Hepatocyte (in vitro differentiated cells): ENCODE data around the gene IL4R. TPM values are rescaled to one million over a fixed set of nuclear protein-coding genes. Genes with fewer than 3 reads are reported as not detected.

ENCODE experiments used
- DNase-seq: peaks from one replicate; pipeline ENCODE4 v3.0.0-alpha.2; 2016; ENCODE audit warnings: low spot score
- H2AFZ ChIP-seq: fragments of 200-600 bp; sonication (generic); 2 replicates; pipeline ENCODE4 v1.6.0; 2016; ENCODE audit warnings: antibody characterized with exemption, mild to moderate bottlenecking
- H3K27ac ChIP-seq: fragments of 200-600 bp; sonication (generic); 2 replicates; pipeline ENCODE4 v1.5.1; 2016; ENCODE audit warnings: mild to moderate bottlenecking
- H3K27me3 ChIP-seq: fragments of 200-600 bp; sonication (generic); 2 replicates; pipeline ENCODE4 v1.6.1; 2016
- H3K36me3 ChIP-seq: fragments of 200-600 bp; sonication (generic); replicated peaks from 2 replicates; pipeline ENCODE4 v1.5.1; 2016; ENCODE audit warnings: low read depth; ENCODE audit not compliant: insufficient read depth
- H3K4me1 ChIP-seq: fragments of 200-600 bp; sonication (generic); 2 replicates; pipeline ENCODE4 v1.5.1; 2016; ENCODE audit warnings: mild to moderate bottlenecking, moderate library complexity; ENCODE audit not compliant: insufficient read depth
- H3K4me2 ChIP-seq: fragments of 200-600 bp; sonication (generic); 2 replicates; pipeline ENCODE4 v1.6.0; 2016
- H3K4me3 ChIP-seq: fragments of 200-600 bp; sonication (generic); 2 replicates; pipeline ENCODE4 v1.5.1; 2016; ENCODE audit warnings: mild to moderate bottlenecking
- H3K79me2 ChIP-seq: fragments of 200-600 bp; sonication (generic); 2 replicates; pipeline ENCODE4 v1.6.0; 2017; ENCODE audit warnings: mild to moderate bottlenecking
- H3K9me2 ChIP-seq: fragments of 200-600 bp; sonication (generic); replicated peaks from 2 replicates; pipeline ENCODE4 v1.6.0; 2017; ENCODE audit warnings: mild to moderate bottlenecking; ENCODE audit not compliant: insufficient read depth
- H3K9me3 ChIP-seq: fragments of 200-600 bp; sonication (generic); 2 replicates; pipeline ENCODE4 v1.5.1; 2016; ENCODE audit warnings: low read depth, mild to moderate bottlenecking
- H4K20me1 ChIP-seq: fragments of 200-600 bp; sonication (generic); 2 replicates; pipeline ENCODE4 v1.6.0; 2016; ENCODE audit warnings: mild to moderate bottlenecking; ENCODE audit not compliant: insufficient read depth, poor library complexity, severe bottlenecking
- CTCF ChIP-seq: fragments of 200-600 bp; sonication (generic); IDR thresholded peaks from 2 replicates; pipeline ENCODE4 v1.5.1; 2016; ENCODE audit warnings: antibody characterized with exemption, mild to moderate bottlenecking; ENCODE audit not compliant: poor library complexity
- EZH2 ChIP-seq: fragments of 200-600 bp; sonication (generic); IDR thresholded peaks from 2 replicates; pipeline ENCODE4 v1.6.1; 2016; ENCODE audit warnings: antibody characterized with exemption, mild to moderate bottlenecking, borderline replicate concordance
- EZH2phosphoT487 ChIP-seq: fragments of 200-600 bp; sonication (generic); IDR thresholded peaks from one replicate; pipeline ENCODE4 v1.6.1; 2018; ENCODE audit warnings: antibody characterized with exemption, mild to moderate bottlenecking, low read depth, moderate library complexity; ENCODE audit not compliant: unreplicated experiment, severe bottlenecking
- WGBS: methylation state at CpG from one replicate; pipeline ENCODE4 v1.1.6; 2016; ENCODE audit warnings: low lambda C conversion rate; ENCODE audit errors: missing lambda C conversion rate; 5-methylcytosine and 5-hydroxymethylcytosine counted together
- polyA plus RNA-seq: library from polyadenylated mRNA; unstranded; fragments of >200 nt; fragmentation: Nextera tagmentation; extraction: Ambion mirVana; gene quantifications from 2 replicates; pipeline ENCODE4 v1.2.1, GENCODE V29; 2016
- total RNA-seq: library from RNA; depleted of rRNA; stranded (reverse); fragments of >200 nt; gene quantifications from 2 replicates; pipeline ENCODE4 v1.2.3, GENCODE V29; 2014

IL4R gene
- total and polyA plus RNA-seq, 2 experiments from 2014 or later = 22.3 to 23.6 TPM

GRCh38 chr16:27322858-27323780 lies 9.3 kb downstream of the IL4R start:
- Histone ChIP-seq H3K4me3 (no peak overlapping the region), H3K27me3 (no peaks in the 10 kb centered on the region), H4K20me1 (no peaks in the 10 kb centered on the region), H3K9me3 (no peaks in the 10 kb centered on the region), H3K4me1 (peaks cover 49% of the 10 kb centered on the region), H2AFZ (no peak overlapping the region), H3K27ac (peak overlapping the region; percentile 86), H3K9me2 (no peaks in the 10 kb centered on the region), H3K36me3 (no peaks in the 10 kb centered on the region), H3K4me2 (peak overlapping the region; percentile 61), H3K79me2 (peaks cover 79% of the 10 kb centered on the region)
- peak; percentile 66 for DNase-seq
- WGBS = 62% methylated on average over 9 of the region's 9 CpGs
- TF ChIP-seq CTCF (no peak), EZH2phosphoT487 (no peak), EZH2 (no peak)

DNA sequence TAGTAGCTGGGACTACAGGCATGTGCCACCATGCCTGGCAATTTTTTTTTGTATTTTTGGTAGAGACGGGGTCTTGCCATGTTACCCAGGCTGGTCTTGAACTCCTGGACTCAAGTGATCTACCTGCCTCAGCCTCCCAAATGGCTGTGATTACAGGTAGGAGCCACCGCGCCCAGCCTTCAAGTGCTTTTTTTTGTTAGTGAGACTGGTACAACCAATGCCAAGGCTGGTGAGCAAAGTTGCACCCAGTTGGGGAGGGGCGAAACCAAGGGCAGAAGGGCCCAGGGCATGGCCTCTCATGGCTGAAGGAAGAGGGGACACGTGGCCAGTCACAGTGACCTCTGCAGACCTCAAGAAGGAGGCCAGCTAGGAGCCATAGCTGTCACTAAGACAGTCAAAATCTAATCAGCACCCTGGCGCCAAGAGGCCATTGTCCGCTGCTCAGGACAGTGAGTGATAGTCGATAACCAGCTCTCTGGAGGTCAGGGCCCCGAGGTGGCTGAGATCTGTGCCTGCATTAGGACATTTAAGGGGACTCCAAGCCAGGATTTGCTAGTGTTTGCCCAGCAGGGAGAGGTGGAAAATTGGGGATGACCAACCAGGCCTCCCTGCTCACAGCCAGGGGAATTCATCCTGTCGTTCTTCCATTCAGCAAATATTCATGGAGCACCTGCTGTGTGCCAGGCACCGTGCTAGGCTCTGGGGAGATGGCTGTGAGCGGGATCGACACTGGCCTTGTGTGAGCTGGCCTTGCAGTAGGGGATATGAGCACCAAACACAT lies 10.2 kb downstream of the IL4R start:
- Histone ChIP-seq H3K4me2 (no peak overlapping the region), H3K36me3 (no peaks in the 10 kb centered on the region), H3K9me2 (no peaks in the 10 kb centered on the region), H3K4me1 (peaks cover 41% of the 10 kb centered on the region), H3K9me3 (no peaks in the 10 kb centered on the region), H3K4me3 (no peak overlapping the region), H4K20me1 (no peaks in the 10 kb centered on the region), H3K27ac (peak overlapping the region; percentile 86), H3K79me2 (peaks cover 77% of the 10 kb centered on the region), H3K27me3 (no peaks in the 10 kb centered on the region), H2AFZ (no peak overlapping the region)
- WGBS = 78% methylated on average over 13 of the region's 13 CpGs
- TF ChIP-seq CTCF = no peak
- no peak for TF ChIP-seq EZH2phosphoT487
- TF ChIP-seq EZH2 = no peak
- no peak for DNase-seq

- TF ChIP-seq CTCF (no peak), EZH2phosphoT487 (no peak), EZH2 (no peak)
- Histone ChIP-seq H3K36me3 (no peaks in the 10 kb centered on the region), H3K9me2 (no peaks in the 10 kb centered on the region), H3K79me2 (peaks cover 68% of the 10 kb centered on the region), H4K20me1 (no peaks in the 10 kb centered on the region), H3K4me2 (no peak overlapping the region), H3K4me3 (no peak overlapping the region), H3K27me3 (no peaks in the 10 kb centered on the region), H2AFZ (no peak overlapping the region), H3K4me1 (peaks cover 41% of the 10 kb centered on the region), H3K9me3 (no peaks in the 10 kb centered on the region), H3K27ac (peak overlapping the region; percentile 86)
- DNase-seq = no peak
- 85% methylated on average over 12 of the region's 12 CpGs for WGBS
These were observed 11.1 kb downstream of the IL4R start for GRCh38 chr16:27324851-27325301.
